ENCODE measurements around the gene ZNF592.

DNA sequence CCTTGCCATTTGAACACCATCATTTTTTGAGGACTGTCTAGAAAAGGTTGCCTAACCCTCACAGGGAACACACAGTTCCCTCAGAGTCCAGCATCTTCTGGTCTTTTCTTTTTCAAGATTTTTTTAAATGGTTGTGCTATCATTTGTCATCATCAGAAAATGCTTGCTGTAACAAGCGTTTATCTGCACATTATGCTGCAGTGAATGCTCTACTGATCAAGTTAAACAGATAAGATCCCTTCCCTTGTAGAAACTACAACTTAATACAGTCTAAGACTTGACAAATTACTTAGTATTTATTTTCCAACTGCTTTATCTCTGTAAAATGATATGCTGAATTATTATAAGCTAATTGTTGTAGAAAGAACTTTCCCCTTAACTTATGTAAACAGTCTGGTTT lies 56.8 kb downstream of the ZNF592 start:
- TF ChIP-seq, protein P1, sequence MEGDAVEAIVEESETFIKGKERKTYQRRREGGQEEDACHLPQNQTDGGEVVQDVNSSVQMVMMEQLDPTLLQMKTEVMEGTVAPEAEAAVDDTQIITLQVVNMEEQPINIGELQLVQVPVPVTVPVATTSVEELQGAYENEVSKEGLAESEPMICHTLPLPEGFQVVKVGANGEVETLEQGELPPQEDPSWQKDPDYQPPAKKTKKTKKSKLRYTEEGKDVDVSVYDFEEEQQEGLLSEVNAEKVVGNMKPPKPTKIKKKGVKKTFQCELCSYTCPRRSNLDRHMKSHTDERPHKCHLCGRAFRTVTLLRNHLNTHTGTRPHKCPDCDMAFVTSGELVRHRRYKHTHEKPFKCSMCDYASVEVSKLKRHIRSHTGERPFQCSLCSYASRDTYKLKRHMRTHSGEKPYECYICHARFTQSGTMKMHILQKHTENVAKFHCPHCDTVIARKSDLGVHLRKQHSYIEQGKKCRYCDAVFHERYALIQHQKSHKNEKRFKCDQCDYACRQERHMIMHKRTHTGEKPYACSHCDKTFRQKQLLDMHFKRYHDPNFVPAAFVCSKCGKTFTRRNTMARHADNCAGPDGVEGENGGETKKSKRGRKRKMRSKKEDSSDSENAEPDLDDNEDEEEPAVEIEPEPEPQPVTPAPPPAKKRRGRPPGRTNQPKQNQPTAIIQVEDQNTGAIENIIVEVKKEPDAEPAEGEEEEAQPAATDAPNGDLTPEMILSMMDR (IDR thresholded peaks at IDR 0.05) = no peak
- TF ChIP-seq EP300 (IDR thresholded peaks at IDR 0.05) = no peak

Data from upper lobe of left lung (tissue), 4 donors.